ENCODE data around the gene KRT40.
"Not testable (repeated sequence)": the region's sequence is repeated elsewhere in the genome, so short reads cannot be mapped to it uniquely, and the experiment has no call there.

KRT40 gene

GRCh38 chr17:40984226-40984625 is at the start of gene KRT40:
Gene KRT40 (minus strand): TSS chr17:40984326. CDS start chr17:40984273, 53 bp downstream.
- DNase-seq, result no peak

GRCh38 chr17:41029633-41030245 is 45.6 kb upstream of the KRT40 start, which contains the start of gene KRTAP1-4:
Gene KRTAP1-4 (minus strand): TSS chr17:41030195. CDS start chr17:41030078, 117 bp downstream.
- DNase-seq, result peak; percentile 49

- peak; percentile 68 for DNase-seq
Observed at GRCh38 chr17:41026715-41027471, 42.8 kb upstream of the KRT40 start, which contains the start of gene KRTAP1-5. Gene KRTAP1-5 (minus strand): TSS chr17:41027208. CDS start chr17:41027155, 53 bp downstream.

- DNase-seq, result no peak
Observed at GRCh38 chr17:41024697-41025096, 40.6 kb upstream of the KRT40 start.

GRCh38 chr17:41020336-41020735 is 36.2 kb upstream of the KRT40 start:
- no peak for DNase-seq

GRCh38 chr17:41019415-41019814 is 35.3 kb upstream of the KRT40 start:
- DNase-seq, result no peak

- no peak for DNase-seq
Observed at GRCh38 chr17:41018541-41018940, 34.4 kb upstream of the KRT40 start.

- no peak for DNase-seq
Observed at GRCh38 chr17:41016578-41017215, 32.6 kb upstream of the KRT40 start.

- no peak for DNase-seq
Observed at GRCh38 chr17:41015454-41015853, 31.3 kb upstream of the KRT40 start.

- peak; percentile 63 for DNase-seq
Observed at GRCh38 chr17:41013606-41014005, 29.5 kb upstream of the KRT40 start.

- DNase-seq, result no peak
Observed at GRCh38 chr17:41013181-41013580, 29.1 kb upstream of the KRT40 start.

- peak; percentile 15 for DNase-seq
Observed at GRCh38 chr17:41012326-41013120, 28.4 kb upstream of the KRT40 start.

GRCh38 chr17:41010441-41010840 is 26.3 kb upstream of the KRT40 start:
- DNase-seq, result no peak

GRCh38 chr17:41009936-41010335 is 25.8 kb upstream of the KRT40 start:
- no peak for DNase-seq

- no peak for DNase-seq
Observed at GRCh38 chr17:41009301-41009760, 25.2 kb upstream of the KRT40 start.

- peak; percentile 85 for DNase-seq
Observed at GRCh38 chr17:41008811-41009210, 24.7 kb upstream of the KRT40 start, which contains the start of gene KRTAP3-1. Gene KRTAP3-1 (minus strand): TSS chr17:41009128. CDS start chr17:41009074, 54 bp downstream.

GRCh38 chr17:41004397-41004796 is 20.3 kb upstream of the KRT40 start:
- DNase-seq, result peak; percentile 82

- no peak for DNase-seq
Observed at GRCh38 chr17:41003926-41004325, 19.8 kb upstream of the KRT40 start.

- DNase-seq, result no peak
Observed at GRCh38 chr17:41002814-41003213, 18.7 kb upstream of the KRT40 start.

GRCh38 chr17:41001795-41002194 is 17.7 kb upstream of the KRT40 start:
- no peak for DNase-seq

- DNase-seq, result not testable (repeated sequence)
Observed at GRCh38 chr17:40999563-40999962, 15.4 kb upstream of the KRT40 start, which contains the start of gene KRTAP3-2. Gene KRTAP3-2 (minus strand): TSS chr17:40999906. CDS start chr17:40999853, 53 bp downstream.

- DNase-seq, result no peak
Observed at GRCh38 chr17:40997361-40997760, 13.2 kb upstream of the KRT40 start.

GRCh38 chr17:40996829-40997228 is 12.7 kb upstream of the KRT40 start:
- DNase-seq, result no peak

Measured in NCI-H2029 (cell line).